Measurements from ENCODE around the gene NRXN3.

- TF ChIP-seq CTCF (IDR thresholded peaks at IDR 0.05; ENCODE audit: poor library complexity, severe bottlenecking), result no peak
- TF ChIP-seq REST (IDR thresholded peaks at IDR 0.05; ENCODE audit: borderline replicate concordance), result no peak
- no peak for TF ChIP-seq TAF1 (IDR thresholded peaks at IDR 0.05; ENCODE audit: low read depth)
- no peak for TF ChIP-seq EZH2 (IDR thresholded peaks at IDR 0.05; ENCODE audit: borderline replicate concordance, insufficient read depth, low read length, poor library complexity, severe bottlenecking)
- no peak for TF ChIP-seq EP300 (conservative IDR thresholded peaks at IDR 0.05; ENCODE audit: poor library complexity, severe bottlenecking)
- no peak for TF ChIP-seq POLR2AphosphoS5 (IDR thresholded peaks at IDR 0.05)
These were observed 309.1 kb downstream of the NRXN3 start for GRCh38 chr14:78479127-78479780.
